SK-N-SH treated with all-trans-retinoic acid at 6 μM for 48 hours (cell line): ENCODE measurements around the gene FYN.

Source experiments
- ARNTL ChIP-seq: fragments of 450-650 bp; formaldehyde crosslinking; IDR thresholded peaks from 2 replicates; pipeline ENCODE4 v1.5.0; 2020; ENCODE audit warnings: low read depth, mild to moderate bottlenecking, moderate library complexity, borderline replicate concordance
- CSDC2 ChIP-seq: fragments of 250-450 bp; sonication (Bioruptor Pico); IDR thresholded peaks from 2 replicates; pipeline ENCODE4 v1.5.0; 2020; ENCODE audit warnings: mild to moderate bottlenecking, moderate library complexity
- OSR1 ChIP-seq: fragments of 250-450 bp; sonication (Bioruptor Pico); IDR thresholded peaks from 2 replicates; pipeline ENCODE4 v1.8.0; 2022; ENCODE audit warnings: moderate library complexity, mild to moderate bottlenecking, inconsistent platforms
- PATZ1 ChIP-seq: fragments of 250-450 bp; sonication (Bioruptor Pico); IDR thresholded peaks from 2 replicates; pipeline ENCODE4 v1.8.0; 2020; ENCODE audit warnings: mild to moderate bottlenecking, moderate library complexity, borderline replicate concordance
- PPARA ChIP-seq: fragments of 250-450 bp; sonication (Bioruptor Pico); IDR thresholded peaks from 2 replicates; pipeline ENCODE4 v1.5.0; 2020; ENCODE audit warnings: mild to moderate bottlenecking, borderline replicate concordance
- RARB ChIP-seq: fragments of 250-450 bp; sonication (Bioruptor Pico); IDR thresholded peaks from 2 replicates; pipeline ENCODE4 v1.8.0; 2021; ENCODE audit warnings: mild to moderate bottlenecking, moderate library complexity
- SNAI2 ChIP-seq: fragments of 250-450 bp; sonication (Bioruptor Pico); IDR thresholded peaks from 2 replicates; pipeline ENCODE4 v1.5.0; 2020; ENCODE audit warnings: mild to moderate bottlenecking, moderate library complexity
- TCF4 ChIP-seq: fragments of 250-450 bp; sonication (Bioruptor Pico); IDR thresholded peaks from 2 replicates; pipeline ENCODE4 v1.8.0; 2021; ENCODE audit warnings: mild to moderate bottlenecking, moderate library complexity, borderline replicate concordance
- TOX ChIP-seq: fragments of 250-450 bp; sonication (Bioruptor Pico); IDR thresholded peaks from 2 replicates; pipeline ENCODE4 v1.8.0; 2021; ENCODE audit warnings: mild to moderate bottlenecking, moderate library complexity, borderline replicate concordance
- ZFP3 ChIP-seq: fragments of 250-450 bp; sonication (Bioruptor Pico); IDR thresholded peaks from 2 replicates; pipeline ENCODE4 v1.5.0; 2020; ENCODE audit warnings: mild to moderate bottlenecking, moderate library complexity
- ZFP30 ChIP-seq: fragments of 450-650 bp; formaldehyde crosslinking; IDR thresholded peaks from 2 replicates; pipeline ENCODE4 v1.5.0; 2022; ENCODE audit warnings: mild to moderate bottlenecking, moderate library complexity
- ZNF8 ChIP-seq: fragments of 450-650 bp; formaldehyde crosslinking; IDR thresholded peaks from 2 replicates; pipeline ENCODE4 v1.5.0; 2020; ENCODE audit warnings: mild to moderate bottlenecking, moderate library complexity
- TF ChIP-seq, protein P1 (sequence below): fragments of 250-450 bp; sonication (Bioruptor Pico); IDR thresholded peaks from 2 replicates; pipeline ENCODE4 v1.5.1; 2021; ENCODE audit warnings: mild to moderate bottlenecking, moderate library complexity
- TF ChIP-seq, protein P2 (sequence below): fragments of 250-450 bp; sonication (Bioruptor Pico); IDR thresholded peaks from 2 replicates; pipeline ENCODE4 v1.5.0; 2020; ENCODE audit warnings: mild to moderate bottlenecking, moderate library complexity

DNA sequence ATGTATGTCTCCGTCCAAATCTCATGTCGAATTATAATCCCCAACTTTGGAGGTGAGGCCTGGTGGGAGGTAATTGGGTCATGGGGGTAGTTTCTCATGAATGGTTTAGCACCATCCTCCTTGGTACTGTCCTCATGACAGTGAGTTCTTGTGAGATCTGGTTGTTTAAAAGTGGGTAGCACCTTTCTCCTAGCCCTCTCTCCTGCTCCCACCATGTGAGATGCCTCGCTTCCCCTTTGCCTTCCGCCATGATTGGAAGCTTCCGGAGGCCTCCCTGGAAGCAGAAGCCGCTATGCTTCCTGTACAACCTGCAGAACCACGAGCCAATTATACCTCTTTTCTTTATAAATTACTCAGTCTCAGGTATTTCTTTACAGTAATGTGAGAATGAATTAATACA lies 123.1 kb downstream of the FYN start:
- TF ChIP-seq TOX (CRISPR knock-in tag) (no peak), PPARA (CRISPR knock-in tag) (no peak), PATZ1 (CRISPR knock-in tag) (no peak), ZFP30 (no peak), ZFP3 (no peak), ZNF8 (CRISPR knock-in tag) (no peak), RARB (CRISPR knock-in tag) (no peak), OSR1 (CRISPR knock-in tag) (no peak), ARNTL (CRISPR knock-in tag) (no peak), CSDC2 (CRISPR knock-in tag) (no peak), TCF4 (CRISPR knock-in tag) (no peak), SNAI2 (CRISPR knock-in tag) (no peak)
- TF ChIP-seq, protein P1, sequence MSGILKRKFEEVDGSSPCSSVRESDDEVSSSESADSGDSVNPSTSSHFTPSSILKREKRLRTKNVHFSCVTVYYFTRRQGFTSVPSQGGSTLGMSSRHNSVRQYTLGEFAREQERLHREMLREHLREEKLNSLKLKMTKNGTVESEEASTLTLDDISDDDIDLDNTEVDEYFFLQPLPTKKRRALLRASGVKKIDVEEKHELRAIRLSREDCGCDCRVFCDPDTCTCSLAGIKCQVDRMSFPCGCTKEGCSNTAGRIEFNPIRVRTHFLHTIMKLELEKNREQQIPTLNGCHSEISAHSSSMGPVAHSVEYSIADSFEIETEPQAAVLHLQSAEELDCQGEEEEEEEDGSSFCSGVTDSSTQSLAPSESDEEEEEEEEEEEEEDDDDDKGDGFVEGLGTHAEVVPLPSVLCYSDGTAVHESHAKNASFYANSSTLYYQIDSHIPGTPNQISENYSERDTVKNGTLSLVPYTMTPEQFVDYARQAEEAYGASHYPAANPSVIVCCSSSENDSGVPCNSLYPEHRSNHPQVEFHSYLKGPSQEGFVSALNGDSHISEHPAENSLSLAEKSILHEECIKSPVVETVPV (CRISPR knock-in tag), result no peak
- TF ChIP-seq, protein P2, sequence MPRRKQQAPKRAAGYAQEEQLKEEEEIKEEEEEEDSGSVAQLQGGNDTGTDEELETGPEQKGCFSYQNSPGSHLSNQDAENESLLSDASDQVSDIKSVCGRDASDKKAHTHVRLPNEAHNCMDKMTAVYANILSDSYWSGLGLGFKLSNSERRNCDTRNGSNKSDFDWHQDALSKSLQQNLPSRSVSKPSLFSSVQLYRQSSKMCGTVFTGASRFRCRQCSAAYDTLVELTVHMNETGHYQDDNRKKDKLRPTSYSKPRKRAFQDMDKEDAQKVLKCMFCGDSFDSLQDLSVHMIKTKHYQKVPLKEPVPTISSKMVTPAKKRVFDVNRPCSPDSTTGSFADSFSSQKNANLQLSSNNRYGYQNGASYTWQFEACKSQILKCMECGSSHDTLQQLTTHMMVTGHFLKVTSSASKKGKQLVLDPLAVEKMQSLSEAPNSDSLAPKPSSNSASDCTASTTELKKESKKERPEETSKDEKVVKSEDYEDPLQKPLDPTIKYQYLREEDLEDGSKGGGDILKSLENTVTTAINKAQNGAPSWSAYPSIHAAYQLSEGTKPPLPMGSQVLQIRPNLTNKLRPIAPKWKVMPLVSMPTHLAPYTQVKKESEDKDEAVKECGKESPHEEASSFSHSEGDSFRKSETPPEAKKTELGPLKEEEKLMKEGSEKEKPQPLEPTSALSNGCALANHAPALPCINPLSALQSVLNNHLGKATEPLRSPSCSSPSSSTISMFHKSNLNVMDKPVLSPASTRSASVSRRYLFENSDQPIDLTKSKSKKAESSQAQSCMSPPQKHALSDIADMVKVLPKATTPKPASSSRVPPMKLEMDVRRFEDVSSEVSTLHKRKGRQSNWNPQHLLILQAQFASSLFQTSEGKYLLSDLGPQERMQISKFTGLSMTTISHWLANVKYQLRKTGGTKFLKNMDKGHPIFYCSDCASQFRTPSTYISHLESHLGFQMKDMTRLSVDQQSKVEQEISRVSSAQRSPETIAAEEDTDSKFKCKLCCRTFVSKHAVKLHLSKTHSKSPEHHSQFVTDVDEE (CRISPR knock-in tag), result no peak
